ENCODE data around the gene CILP2. TPM values are rescaled to one million over a fixed set of nuclear protein-coding genes. Genes with fewer than 3 reads are reported as not detected.

Gene CILP2
- total RNA-seq, 1 donor from 2014 or later = 40.9 TPM

- peaks cover 11% of the 10 kb centered on the region for H3K9me3 Mint-ChIP-seq (ENCODE audit: unreplicated experiment)
- H3K27ac Mint-ChIP-seq (ENCODE audit: unreplicated experiment) = no peak overlapping the region
- peaks cover 17% of the 10 kb centered on the region for H3K4me1 Mint-ChIP-seq (ENCODE audit: low read depth, unreplicated experiment)
- no peaks in the 10 kb centered on the region for H3K36me3 Mint-ChIP-seq (ENCODE audit: unreplicated experiment)
- no peak for DNase-seq
- peaks cover 27% of the 10 kb centered on the region for H3K27me3 Mint-ChIP-seq (ENCODE audit: unreplicated experiment)
- H3K4me3 Mint-ChIP-seq (ENCODE audit: unreplicated experiment) = peak overlapping the region; percentile 1
- TF ChIP-seq, protein P1, sequence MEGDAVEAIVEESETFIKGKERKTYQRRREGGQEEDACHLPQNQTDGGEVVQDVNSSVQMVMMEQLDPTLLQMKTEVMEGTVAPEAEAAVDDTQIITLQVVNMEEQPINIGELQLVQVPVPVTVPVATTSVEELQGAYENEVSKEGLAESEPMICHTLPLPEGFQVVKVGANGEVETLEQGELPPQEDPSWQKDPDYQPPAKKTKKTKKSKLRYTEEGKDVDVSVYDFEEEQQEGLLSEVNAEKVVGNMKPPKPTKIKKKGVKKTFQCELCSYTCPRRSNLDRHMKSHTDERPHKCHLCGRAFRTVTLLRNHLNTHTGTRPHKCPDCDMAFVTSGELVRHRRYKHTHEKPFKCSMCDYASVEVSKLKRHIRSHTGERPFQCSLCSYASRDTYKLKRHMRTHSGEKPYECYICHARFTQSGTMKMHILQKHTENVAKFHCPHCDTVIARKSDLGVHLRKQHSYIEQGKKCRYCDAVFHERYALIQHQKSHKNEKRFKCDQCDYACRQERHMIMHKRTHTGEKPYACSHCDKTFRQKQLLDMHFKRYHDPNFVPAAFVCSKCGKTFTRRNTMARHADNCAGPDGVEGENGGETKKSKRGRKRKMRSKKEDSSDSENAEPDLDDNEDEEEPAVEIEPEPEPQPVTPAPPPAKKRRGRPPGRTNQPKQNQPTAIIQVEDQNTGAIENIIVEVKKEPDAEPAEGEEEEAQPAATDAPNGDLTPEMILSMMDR (IDR thresholded peaks at IDR 0.05; ENCODE audit: partially characterized antibody, unreplicated experiment) = no peak
These were observed 5.0 kb upstream of the CILP2 start for GRCh38 chr19:19532806-19533701.

DNA sequence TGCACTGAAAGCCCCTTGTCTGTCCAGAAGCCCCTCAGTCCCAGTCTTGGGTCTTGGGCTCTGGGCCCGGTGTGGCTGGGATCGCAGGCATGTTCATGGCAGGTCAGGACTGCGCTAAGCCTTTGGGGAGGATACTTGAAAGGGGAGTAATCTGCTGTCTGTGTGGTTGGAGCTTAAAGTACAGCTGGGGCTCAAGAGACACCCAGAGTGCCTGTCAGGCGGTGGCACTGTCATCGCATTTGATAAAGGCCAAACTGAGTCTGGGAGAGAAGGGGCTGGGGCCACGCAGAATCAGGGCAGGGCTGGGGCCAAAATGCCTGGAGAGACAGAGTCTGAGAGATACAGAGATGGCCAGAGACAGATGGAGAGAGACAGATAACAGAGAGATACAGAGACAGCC, 4.2 kb upstream of the CILP2 start:
- DNase-seq = no peak
- no peaks in the 10 kb centered on the region for H3K36me3 Mint-ChIP-seq (ENCODE audit: unreplicated experiment)
- H3K4me1 Mint-ChIP-seq (ENCODE audit: low read depth, unreplicated experiment) = peaks cover 21% of the 10 kb centered on the region
- TF ChIP-seq, protein P1 (IDR thresholded peaks at IDR 0.05; ENCODE audit: partially characterized antibody, unreplicated experiment) = no peak
- peak overlapping the region; percentile 1 for H3K4me3 Mint-ChIP-seq (ENCODE audit: unreplicated experiment)
- peak overlapping the region; percentile 42 for H3K27ac Mint-ChIP-seq (ENCODE audit: unreplicated experiment)
- peaks cover 30% of the 10 kb centered on the region for H3K27me3 Mint-ChIP-seq (ENCODE audit: unreplicated experiment)
- H3K9me3 Mint-ChIP-seq (ENCODE audit: unreplicated experiment) = peaks cover 13% of the 10 kb centered on the region

GRCh38 chr19:19534556-19535265, 3.4 kb upstream of the CILP2 start:
- TF ChIP-seq, protein P1 (IDR thresholded peaks at IDR 0.05; ENCODE audit: partially characterized antibody, unreplicated experiment) = no peak
- peaks cover 13% of the 10 kb centered on the region for H3K9me3 Mint-ChIP-seq (ENCODE audit: unreplicated experiment)
- H3K4me3 Mint-ChIP-seq (ENCODE audit: unreplicated experiment) = peak overlapping the region; percentile 1
- H3K27ac Mint-ChIP-seq (ENCODE audit: unreplicated experiment) = no peak overlapping the region
- no peaks in the 10 kb centered on the region for H3K36me3 Mint-ChIP-seq (ENCODE audit: unreplicated experiment)
- H3K27me3 Mint-ChIP-seq (ENCODE audit: unreplicated experiment) = peaks cover 33% of the 10 kb centered on the region
- H3K4me1 Mint-ChIP-seq (ENCODE audit: low read depth, unreplicated experiment) = peaks cover 20% of the 10 kb centered on the region
- DNase-seq = no peak

DNA sequence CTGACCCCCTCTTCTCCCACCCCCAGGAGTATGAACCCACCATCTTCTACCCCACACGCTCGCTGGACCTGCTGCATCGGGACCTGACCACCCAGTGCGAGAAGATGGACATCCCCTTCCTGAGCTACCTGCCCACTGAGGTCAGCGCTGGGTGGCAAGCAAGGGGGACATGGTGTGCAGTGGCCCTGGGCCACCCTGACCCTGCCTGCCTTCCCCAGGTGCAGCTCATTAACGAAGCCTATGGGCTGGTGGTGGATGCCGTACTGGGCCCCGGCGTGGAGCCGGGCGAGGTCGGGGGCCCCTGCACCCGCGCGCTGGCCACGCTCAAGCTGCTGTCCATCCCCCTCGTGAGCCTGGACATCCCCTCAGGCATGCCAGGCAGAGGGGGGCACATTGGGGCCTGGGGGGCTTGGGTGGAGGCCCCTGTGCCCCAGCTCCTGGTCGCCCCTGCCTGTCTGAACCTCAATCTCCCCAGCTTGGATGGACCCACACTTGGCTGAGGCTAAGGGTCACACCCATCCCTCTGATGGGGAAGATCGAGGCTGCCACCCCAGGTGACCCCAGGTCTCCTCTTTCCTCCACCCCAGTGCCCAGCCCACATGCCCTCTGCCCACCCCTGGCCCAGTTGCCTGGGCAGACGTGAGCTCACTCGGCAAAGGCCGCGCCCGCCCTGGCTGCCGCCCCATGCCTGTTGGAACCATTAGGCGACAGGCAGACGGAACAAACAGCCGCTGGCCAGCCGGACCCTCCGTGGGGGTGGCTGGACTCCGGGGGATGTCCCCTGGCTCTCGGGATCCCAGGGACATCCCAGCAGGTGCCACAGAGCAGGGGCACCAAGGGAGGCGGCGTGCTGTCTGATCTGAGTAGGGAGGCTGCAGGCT, 2.5 kb upstream of the CILP2 start:
- peaks cover 33% of the 10 kb centered on the region for H3K27me3 Mint-ChIP-seq (ENCODE audit: unreplicated experiment)
- no peaks in the 10 kb centered on the region for H3K36me3 Mint-ChIP-seq (ENCODE audit: unreplicated experiment)
- H3K9me3 Mint-ChIP-seq (ENCODE audit: unreplicated experiment) = peaks cover 13% of the 10 kb centered on the region
- H3K27ac Mint-ChIP-seq (ENCODE audit: unreplicated experiment) = no peak overlapping the region
- H3K4me3 Mint-ChIP-seq (ENCODE audit: unreplicated experiment) = no peak overlapping the region
- peaks cover 20% of the 10 kb centered on the region for H3K4me1 Mint-ChIP-seq (ENCODE audit: low read depth, unreplicated experiment)
- no peak for DNase-seq
- TF ChIP-seq, protein P1 (IDR thresholded peaks at IDR 0.05; ENCODE audit: partially characterized antibody, unreplicated experiment) = no peak
